ENCODE measurements around the gene CENPK. TPM values are rescaled to one million over a fixed set of nuclear protein-coding genes. Genes with fewer than 3 reads are reported as not detected.

Gene CENPK
- total RNA-seq, 1 experiment from 2014 or later: 8.6 TPM

DNA sequence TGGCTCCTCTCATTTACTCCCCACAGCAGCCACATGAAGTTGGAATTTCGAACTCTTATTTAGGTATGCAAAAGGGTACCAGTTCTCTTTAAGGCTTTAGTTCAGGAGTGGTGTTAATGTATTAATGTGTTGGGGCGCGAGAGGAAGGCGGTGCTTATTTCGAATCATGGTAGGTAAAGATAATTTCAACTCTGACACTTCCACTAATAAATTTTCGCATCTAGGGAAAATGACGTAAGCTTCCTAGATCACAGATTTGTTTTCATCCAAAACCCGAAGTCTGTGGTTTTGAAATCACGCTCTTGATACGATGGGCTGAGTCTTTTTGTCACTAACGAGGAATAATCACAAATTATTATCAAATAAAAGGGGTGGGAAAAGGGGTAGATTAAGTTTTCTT lies 809 bp upstream of the CENPK start:
- Histone ChIP-seq H3K27me3 (ENCODE audit: low read length) (no peaks in the 10 kb centered on the region), H3K79me2 (ENCODE audit: low read length) (peaks cover 41% of the 10 kb centered on the region), H3F3A (ENCODE audit: low read length, unreplicated experiment) (no peaks in the 10 kb centered on the region), H3K36me3 (ENCODE audit: low read depth, low read length) (no peaks in the 10 kb centered on the region), H3K27ac (ENCODE audit: low read length) (no peak overlapping the region; the same call in 1 of the 2 replicates), H3K9ac (ENCODE audit: low read length) (peak overlapping the region; percentile 84), H3K4me3 (ENCODE audit: low read length) (peak overlapping the region; percentile 88), H3K9me2 (replicated peaks; ENCODE audit: low read length) (no peaks in the 10 kb centered on the region), H3K4me1 (ENCODE audit: insufficient read depth, low read length) (no peaks in the 10 kb centered on the region), H3K9me3 (ENCODE audit: low read length) (no peaks in the 10 kb centered on the region), H4K20me1 (ENCODE audit: low read length) (no peaks in the 10 kb centered on the region), H2AFZ (ENCODE audit: low read length) (peak overlapping the region; percentile 76; the same call in 1 of the 2 replicates), H3K4me2 (ENCODE audit: low read length) (peak overlapping the region; percentile 86)
- ATAC-seq (no peak), DNase-seq (no peak)
- ChIA-PET POLR2A (ENCODE audit: unreplicated experiment) (no interaction called here), CTCF (no interaction called here)
- BruUV-seq (replicated peaks): no TSS peak
- intact Hi-C loops (cut with micrococcal nuclease): no loop called here
- TF ChIP-seq EZH2 (IDR thresholded peaks at IDR 0.05; ENCODE audit: low read length, unreplicated experiment): no peak
- TF ChIP-seq EZH2phosphoT487 (IDR thresholded peaks at IDR 0.05; ENCODE audit: borderline replicate concordance, low read length): no peak
- no peak for TF ChIP-seq CTCF (conservative IDR thresholded peaks at IDR 0.05; ENCODE audit: low read depth, low read length)

DNA sequence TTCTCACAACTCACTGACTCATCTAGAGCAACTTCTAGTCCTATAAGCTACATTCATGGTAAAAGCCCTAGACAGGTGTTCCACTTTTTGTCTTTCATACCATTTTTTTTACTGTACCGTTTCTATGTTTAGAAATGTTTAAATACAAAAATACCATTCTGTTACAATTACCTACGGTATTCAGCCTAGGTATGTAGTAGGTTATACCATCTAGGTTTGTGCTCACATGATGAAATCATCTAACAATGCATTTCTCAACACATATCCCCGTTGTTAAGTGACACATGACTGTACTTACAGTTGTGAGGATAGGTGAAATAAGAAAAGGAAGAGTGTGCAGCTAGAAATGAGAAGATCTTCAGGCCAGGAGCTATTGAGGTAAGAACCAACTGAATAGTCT lies 6.2 kb downstream of the CENPK start:
- ATAC-seq (no peak), DNase-seq (no peak)
- BruUV-seq (replicated peaks): no TSS peak
- Histone ChIP-seq H3K4me1 (ENCODE audit: insufficient read depth, low read length) (no peaks in the 10 kb centered on the region), H3K4me3 (ENCODE audit: low read length) (no peak overlapping the region), H3K4me2 (ENCODE audit: low read length) (no peak overlapping the region), H3K9ac (ENCODE audit: low read length) (no peak overlapping the region), H3K27me3 (ENCODE audit: low read length) (no peaks in the 10 kb centered on the region), H3K9me3 (ENCODE audit: low read length) (no peaks in the 10 kb centered on the region), H3K9me2 (replicated peaks; ENCODE audit: low read length) (no peaks in the 10 kb centered on the region), H3K27ac (ENCODE audit: low read length) (no peak overlapping the region), H4K20me1 (ENCODE audit: low read length) (no peaks in the 10 kb centered on the region), H3K79me2 (ENCODE audit: low read length) (peaks cover 7% of the 10 kb centered on the region), H2AFZ (ENCODE audit: low read length) (no peak overlapping the region), H3F3A (ENCODE audit: low read length, unreplicated experiment) (no peaks in the 10 kb centered on the region), H3K36me3 (ENCODE audit: low read depth, low read length) (no peaks in the 10 kb centered on the region)
- intact Hi-C loops (cut with micrococcal nuclease): no loop called here
- ChIA-PET CTCF (no interaction called here), POLR2A (ENCODE audit: unreplicated experiment) (no interaction called here)
- TF ChIP-seq EZH2phosphoT487 (IDR thresholded peaks at IDR 0.05; ENCODE audit: borderline replicate concordance, low read length) (no peak), EZH2 (IDR thresholded peaks at IDR 0.05; ENCODE audit: low read length, unreplicated experiment) (no peak), CTCF (conservative IDR thresholded peaks at IDR 0.05; ENCODE audit: low read depth, low read length) (no peak)

GRCh38 chr5:65556181-65556580 lies 6.8 kb downstream of the CENPK start:
- no peak overlapping the region for H2AFZ ChIP-seq (ENCODE audit: low read length)
- H3K9me2 ChIP-seq (replicated peaks; ENCODE audit: low read length): no peaks in the 10 kb centered on the region
- ChIA-PET CTCF (no interaction called here), POLR2A (ENCODE audit: unreplicated experiment) (no interaction called here)
- no peaks in the 10 kb centered on the region for H4K20me1 ChIP-seq (ENCODE audit: low read length)
- TF ChIP-seq EZH2 (IDR thresholded peaks at IDR 0.05; ENCODE audit: low read length, unreplicated experiment): no peak
- no peak for TF ChIP-seq EZH2phosphoT487 (IDR thresholded peaks at IDR 0.05; ENCODE audit: borderline replicate concordance, low read length)
- TF ChIP-seq CTCF (conservative IDR thresholded peaks at IDR 0.05; ENCODE audit: low read depth, low read length): no peak
- H3K9ac ChIP-seq (ENCODE audit: low read length): no peak overlapping the region
- no peak overlapping the region for H3K4me3 ChIP-seq (ENCODE audit: low read length)
- peaks cover 2% of the 10 kb centered on the region; the same call in 1 of the 2 replicates for H3K79me2 ChIP-seq (ENCODE audit: low read length)
- no peaks in the 10 kb centered on the region for H3K9me3 ChIP-seq (ENCODE audit: low read length)
- no peaks in the 10 kb centered on the region for H3K4me1 ChIP-seq (ENCODE audit: insufficient read depth, low read length)
- intact Hi-C loops (cut with micrococcal nuclease): no loop called here
- no peak for ATAC-seq
- H3K4me2 ChIP-seq (ENCODE audit: low read length): no peak overlapping the region
- no peaks in the 10 kb centered on the region for H3F3A ChIP-seq (ENCODE audit: low read length, unreplicated experiment)
- DNase-seq: no peak
- H3K36me3 ChIP-seq (ENCODE audit: low read depth, low read length): no peaks in the 10 kb centered on the region
- no peaks in the 10 kb centered on the region for H3K27me3 ChIP-seq (ENCODE audit: low read length)
- BruUV-seq (replicated peaks): no TSS peak
- no peak overlapping the region for H3K27ac ChIP-seq (ENCODE audit: low read length)
